Measurements from ENCODE around the gene RUNX2.

Gene RUNX2

DNA sequence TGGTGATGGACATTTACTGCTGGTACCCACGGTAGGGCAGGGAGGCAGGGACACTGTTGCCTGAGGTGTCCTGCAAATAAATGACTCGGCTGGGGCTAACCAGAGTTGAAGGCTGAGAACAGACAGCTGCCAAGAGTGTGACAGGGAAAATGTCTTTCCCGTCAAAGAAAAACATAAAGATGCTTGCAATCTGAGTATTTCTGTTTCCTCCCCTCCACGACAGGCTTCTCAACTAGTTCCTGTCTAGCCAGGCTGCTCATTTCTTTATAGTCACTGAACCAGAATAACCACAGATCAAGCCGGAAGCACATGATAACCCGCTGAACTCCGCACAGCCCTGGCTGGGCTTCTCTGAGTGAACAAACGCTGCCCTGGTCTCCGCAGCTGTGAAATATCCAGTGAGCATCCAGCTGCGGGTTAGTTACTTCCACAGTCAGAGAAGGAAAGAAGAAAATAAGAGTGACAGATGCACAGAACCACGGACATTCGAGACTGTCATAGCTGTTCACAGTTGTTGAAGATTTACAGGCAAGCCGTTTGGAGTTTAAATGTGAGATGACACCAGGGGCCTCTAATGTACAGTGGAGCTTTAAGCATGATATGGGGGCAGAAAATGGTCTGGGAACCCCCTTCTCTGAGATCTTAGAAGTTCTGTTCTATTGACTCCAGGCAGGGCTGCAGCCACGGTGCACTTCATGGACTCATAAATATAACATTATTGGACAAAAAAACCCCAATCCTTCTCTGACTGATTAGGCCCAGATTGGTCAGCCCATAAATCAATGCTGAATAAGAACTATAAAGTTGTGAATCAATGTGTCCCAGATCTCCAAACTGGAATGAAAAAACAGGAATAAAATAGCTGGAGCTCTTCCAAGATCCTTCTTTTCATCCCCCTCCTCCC, 349.5 kb downstream of the RUNX2 start:
- no peak overlapping the region for H3K4me3 ChIP-seq (ENCODE audit: low read length)
- TF ChIP-seq, protein P1, sequence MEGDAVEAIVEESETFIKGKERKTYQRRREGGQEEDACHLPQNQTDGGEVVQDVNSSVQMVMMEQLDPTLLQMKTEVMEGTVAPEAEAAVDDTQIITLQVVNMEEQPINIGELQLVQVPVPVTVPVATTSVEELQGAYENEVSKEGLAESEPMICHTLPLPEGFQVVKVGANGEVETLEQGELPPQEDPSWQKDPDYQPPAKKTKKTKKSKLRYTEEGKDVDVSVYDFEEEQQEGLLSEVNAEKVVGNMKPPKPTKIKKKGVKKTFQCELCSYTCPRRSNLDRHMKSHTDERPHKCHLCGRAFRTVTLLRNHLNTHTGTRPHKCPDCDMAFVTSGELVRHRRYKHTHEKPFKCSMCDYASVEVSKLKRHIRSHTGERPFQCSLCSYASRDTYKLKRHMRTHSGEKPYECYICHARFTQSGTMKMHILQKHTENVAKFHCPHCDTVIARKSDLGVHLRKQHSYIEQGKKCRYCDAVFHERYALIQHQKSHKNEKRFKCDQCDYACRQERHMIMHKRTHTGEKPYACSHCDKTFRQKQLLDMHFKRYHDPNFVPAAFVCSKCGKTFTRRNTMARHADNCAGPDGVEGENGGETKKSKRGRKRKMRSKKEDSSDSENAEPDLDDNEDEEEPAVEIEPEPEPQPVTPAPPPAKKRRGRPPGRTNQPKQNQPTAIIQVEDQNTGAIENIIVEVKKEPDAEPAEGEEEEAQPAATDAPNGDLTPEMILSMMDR (conservative IDR thresholded peaks at IDR 0.05; ENCODE audit: low read length): no peak
- peak; percentile 44 for DNase-seq (ENCODE audit: low read depth)

DNA sequence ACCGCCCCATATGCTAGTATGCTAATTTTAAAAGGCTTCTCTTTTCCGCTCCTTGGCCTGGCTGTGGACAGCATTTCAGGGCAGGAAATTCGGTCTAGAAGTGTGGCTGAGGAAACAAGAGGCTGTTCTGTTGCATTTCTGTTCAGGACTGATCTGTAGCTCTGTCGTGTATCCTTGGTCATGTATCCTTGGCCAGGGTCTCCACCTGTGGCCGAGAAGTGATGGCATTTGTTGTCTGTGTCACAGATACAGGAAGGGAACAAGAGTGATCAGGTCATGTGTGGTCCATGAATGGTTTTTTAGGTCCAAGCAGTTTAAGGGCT, 350.1 kb downstream of the RUNX2 start:
- TF ChIP-seq, protein P1 (conservative IDR thresholded peaks at IDR 0.05; ENCODE audit: low read length): no peak
- no peak overlapping the region for H3K4me3 ChIP-seq (ENCODE audit: low read length)
- no peak for DNase-seq (ENCODE audit: low read depth)

DNA sequence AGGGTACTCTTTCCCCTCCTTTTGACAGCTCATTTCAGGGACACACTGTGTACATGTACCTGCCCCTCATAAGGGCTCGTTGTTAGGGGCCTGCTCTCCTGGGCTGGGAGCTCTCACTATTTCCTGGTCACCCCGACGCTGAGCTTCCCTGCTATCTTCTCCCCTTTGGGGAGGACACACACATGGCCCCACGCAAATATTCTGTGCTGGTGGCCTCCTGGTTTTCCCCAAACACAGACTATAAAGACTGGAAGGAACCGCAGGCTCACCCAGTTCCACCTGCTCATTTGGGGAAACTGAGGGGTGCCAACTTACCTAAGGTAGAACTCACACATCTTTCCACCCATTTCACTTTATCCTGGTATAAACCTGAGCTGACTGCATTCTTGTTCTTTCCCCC, 351.0 kb downstream of the RUNX2 start:
- TF ChIP-seq, protein P1 (conservative IDR thresholded peaks at IDR 0.05; ENCODE audit: low read length): no peak
- DNase-seq (ENCODE audit: low read depth): no peak
- H3K4me3 ChIP-seq (ENCODE audit: low read length): no peak overlapping the region

DNA sequence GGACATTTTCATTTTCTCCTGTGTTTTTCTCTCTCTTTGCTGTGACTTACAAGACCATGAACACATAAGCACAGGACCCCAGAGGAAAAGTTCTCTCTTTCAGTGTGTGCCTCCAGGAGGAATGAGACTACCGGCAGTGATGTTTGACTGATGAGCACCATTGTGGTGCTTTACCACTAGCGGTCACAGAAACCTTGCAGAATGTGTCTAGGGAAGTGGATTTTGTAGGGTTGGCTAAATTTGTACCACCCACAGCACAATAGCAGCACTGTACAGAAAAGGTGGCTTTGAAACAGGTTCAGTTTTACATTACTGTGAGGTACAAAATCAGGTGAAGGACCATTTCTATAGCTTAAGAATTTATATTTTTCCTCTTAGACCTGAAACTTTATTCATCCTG, 351.5 kb downstream of the RUNX2 start:
- H3K4me3 ChIP-seq (ENCODE audit: low read length): no peak overlapping the region
- DNase-seq (ENCODE audit: low read depth): no peak
- TF ChIP-seq, protein P1 (conservative IDR thresholded peaks at IDR 0.05; ENCODE audit: low read length): no peak

DNA sequence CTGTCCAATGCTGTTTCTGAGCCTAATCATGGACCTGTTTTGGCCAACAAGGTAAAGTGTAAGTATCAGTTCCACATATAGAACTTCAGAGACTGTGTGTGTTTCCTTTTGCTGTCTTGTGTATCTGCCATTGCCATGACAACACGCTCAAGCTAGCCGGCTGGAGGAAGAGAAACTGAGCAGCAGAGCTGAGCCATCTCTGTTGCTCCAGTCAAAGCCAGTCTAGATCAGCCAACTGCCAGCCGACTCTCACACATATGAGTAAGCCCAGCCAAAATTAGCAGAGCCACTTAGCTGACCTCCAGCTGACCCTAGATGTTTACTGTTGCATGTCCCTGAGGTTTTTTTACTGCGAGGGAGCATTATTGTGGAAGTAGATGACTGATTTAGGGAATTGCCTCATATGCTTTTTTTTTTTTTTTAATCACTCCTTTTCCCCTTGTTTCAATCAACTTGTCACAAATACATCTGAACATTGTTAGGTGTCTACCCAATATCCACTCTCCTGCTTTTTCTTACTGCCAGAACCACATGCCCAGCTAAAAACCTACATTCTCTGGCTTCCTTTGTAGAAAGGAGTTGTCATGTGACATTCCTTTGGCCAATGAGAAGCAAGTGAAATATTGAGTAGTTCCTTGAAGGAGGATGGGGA, 353.9 kb downstream of the RUNX2 start:
- H3K4me3 ChIP-seq (ENCODE audit: low read length): no peak overlapping the region
- TF ChIP-seq, protein P1 (conservative IDR thresholded peaks at IDR 0.05; ENCODE audit: low read length): no peak
- peak; percentile 63 for DNase-seq (ENCODE audit: low read depth)

DNA sequence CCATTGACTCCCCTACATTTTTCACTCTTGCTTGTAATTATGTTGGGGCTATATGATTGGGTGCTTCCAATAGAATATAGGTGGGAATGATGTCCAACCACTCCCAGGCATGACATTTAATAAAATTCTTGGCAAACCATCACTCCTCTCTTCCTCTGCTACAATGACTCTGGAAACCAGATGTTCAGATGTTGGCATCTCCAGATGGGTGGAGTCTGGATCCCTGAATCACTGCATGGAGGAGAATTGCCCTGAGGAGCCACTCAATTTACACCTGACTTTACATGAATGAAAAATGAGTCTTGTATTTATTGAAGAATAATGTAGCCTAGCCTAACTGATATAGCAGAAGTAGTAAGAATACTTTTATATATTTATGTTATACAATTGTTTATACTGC, 356.3 kb downstream of the RUNX2 start:
- no peak overlapping the region for H3K4me3 ChIP-seq (ENCODE audit: low read length)
- DNase-seq (ENCODE audit: low read depth): peak; percentile 22
- TF ChIP-seq, protein P1 (conservative IDR thresholded peaks at IDR 0.05; ENCODE audit: low read length): no peak

DNA sequence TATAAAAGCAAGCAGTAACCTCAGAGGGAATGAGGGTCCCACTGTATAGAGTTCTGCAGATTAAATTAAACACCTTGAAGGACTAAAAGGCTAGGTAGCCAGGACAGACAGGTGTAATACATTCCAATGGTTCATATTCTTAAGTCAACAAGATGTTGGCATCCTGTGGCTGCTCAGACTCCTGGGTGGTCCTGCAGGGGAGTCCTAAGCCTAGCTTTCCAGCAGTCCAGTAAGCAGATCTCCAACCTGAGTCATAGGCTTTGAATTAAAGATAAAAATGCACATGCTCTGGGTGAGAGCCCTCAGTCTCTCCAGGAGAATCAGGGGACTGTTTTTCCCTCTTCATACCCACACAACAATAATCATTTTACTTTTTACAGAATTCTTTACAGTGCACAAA, 356.9 kb downstream of the RUNX2 start:
- no peak for DNase-seq (ENCODE audit: low read depth)
- TF ChIP-seq, protein P1 (conservative IDR thresholded peaks at IDR 0.05; ENCODE audit: low read length): no peak
- no peak overlapping the region for H3K4me3 ChIP-seq (ENCODE audit: low read length)

All from AG10803 (cell line).